Measurements from ENCODE around the gene IFI27L1. TPM values are rescaled to one million over a fixed set of nuclear protein-coding genes. Genes with fewer than 3 reads are reported as not detected.

Gene IFI27L1
- total and polyA plus RNA-seq, 2 experiments from 2014 or later: 9.7 to 28.6 TPM

- no peak for TF ChIP-seq POLR2AphosphoS5 (IDR thresholded peaks at IDR 0.05; ENCODE audit: low read depth)
- no peak for TF ChIP-seq ZNF331 (CRISPR knock-in tag; IDR thresholded peaks at IDR 0.05; ENCODE audit: low read depth)
- no peak for TF ChIP-seq EZH2phosphoT487 (IDR thresholded peaks at IDR 0.05; ENCODE audit: unreplicated experiment)
- no peak for TF ChIP-seq EZH2 (IDR thresholded peaks at IDR 0.05; ENCODE audit: low read depth, unreplicated experiment)
- no peak for TF ChIP-seq ETS1 (IDR thresholded peaks at IDR 0.05)
- no peak for TF ChIP-seq CREB1 (CRISPR knock-in tag; IDR thresholded peaks at IDR 0.05; ENCODE audit: low read depth)
- no peak for TF ChIP-seq JUNB (IDR thresholded peaks at IDR 0.05; ENCODE audit: unreplicated experiment)
- ATAC-seq: no peak
- no peak overlapping the region for H3K4me2 ChIP-seq
- H3K4me1 Mint-ChIP-seq: peaks cover 18% of the 10 kb centered on the region
- H4K20me1 ChIP-seq (replicated peaks; ENCODE audit: insufficient read depth): peaks cover 17% of the 10 kb centered on the region; the same call in 1 of the 2 replicates
- H3F3A ChIP-seq (replicated peaks; ENCODE audit: low read depth): no peaks in the 10 kb centered on the region
- no peak overlapping the region for H3K4me3 ChIP-seq
- peaks cover 41% of the 10 kb centered on the region for H3K79me2 ChIP-seq (replicated peaks; ENCODE audit: insufficient read depth)
- H3K4me3 Mint-ChIP-seq: no peak overlapping the region
- H3K27ac Mint-ChIP-seq: no peak overlapping the region
- no peaks in the 10 kb centered on the region for H3K9me3 Mint-ChIP-seq
- H3K27me3 ChIP-seq (ENCODE audit: insufficient read depth): no peaks in the 10 kb centered on the region
- peaks cover 66% of the 10 kb centered on the region for H3K36me3 Mint-ChIP-seq (ENCODE audit: low read depth)
- DNase-seq (ENCODE audit: low spot score): no peak
- no peak overlapping the region for H2AFZ ChIP-seq
- peaks cover 7% of the 10 kb centered on the region; the same call in 1 of the 2 replicates for H3K4me1 ChIP-seq (ENCODE audit: insufficient read depth)
- no peak overlapping the region for H3K27ac ChIP-seq (ENCODE audit: low read depth)
- H3K36me3 ChIP-seq (ENCODE audit: insufficient read depth): peaks cover 26% of the 10 kb centered on the region
- H3K9me2 ChIP-seq (ENCODE audit: insufficient read depth): no peaks in the 10 kb centered on the region; the same call in 1 of the 2 replicates
- H3K27me3 Mint-ChIP-seq (ENCODE audit: insufficient read depth, low read depth, poor library complexity): peaks cover 1% of the 10 kb centered on the region
These were observed 21.1 kb upstream of the IFI27L1 start for GRCh38 chr14:94059998-94060397.

GRCh38 chr14:94062344-94062940 lies 18.7 kb upstream of the IFI27L1 start:
- Histone ChIP-seq H4K20me1 (replicated peaks; ENCODE audit: insufficient read depth) (peaks cover 29% of the 10 kb centered on the region; the same call in 1 of the 2 replicates), H3K4me2 (no peak overlapping the region), H3K4me3 (no peak overlapping the region), H3K9me2 (ENCODE audit: insufficient read depth) (no peaks in the 10 kb centered on the region; the same call in 1 of the 2 replicates), H2AFZ (no peak overlapping the region), H3K4me1 (ENCODE audit: insufficient read depth) (peaks cover 18% of the 10 kb centered on the region), H3K36me3 (ENCODE audit: insufficient read depth) (peaks cover 19% of the 10 kb centered on the region), H3F3A (replicated peaks; ENCODE audit: low read depth) (no peaks in the 10 kb centered on the region), H3K27me3 (ENCODE audit: insufficient read depth) (no peaks in the 10 kb centered on the region), H3K79me2 (replicated peaks; ENCODE audit: insufficient read depth) (peaks cover 64% of the 10 kb centered on the region), H3K27ac (ENCODE audit: low read depth) (no peak overlapping the region)
- ATAC-seq (peak; percentile 69), DNase-seq (ENCODE audit: low spot score) (no peak)
- Mint-ChIP-seq H3K4me1 (peaks cover 42% of the 10 kb centered on the region), H3K27ac (peak overlapping the region; percentile 71), H3K36me3 (ENCODE audit: low read depth) (peaks cover 44% of the 10 kb centered on the region), H3K9me3 (no peaks in the 10 kb centered on the region; the same call in 2 of the 3 replicates), H3K27me3 (ENCODE audit: insufficient read depth, low read depth, poor library complexity) (peaks cover 12% of the 10 kb centered on the region), H3K4me3 (no peak overlapping the region)
- TF ChIP-seq REST (IDR thresholded peaks at IDR 0.05; ENCODE audit: unreplicated experiment): no peak
- TF ChIP-seq ZNF331 (CRISPR knock-in tag; IDR thresholded peaks at IDR 0.05; ENCODE audit: low read depth): no peak
- no peak for TF ChIP-seq ETS1 (IDR thresholded peaks at IDR 0.05)
- no peak for TF ChIP-seq NANOG (IDR thresholded peaks at IDR 0.05; ENCODE audit: borderline replicate concordance)
- TF ChIP-seq POLR2AphosphoS5 (IDR thresholded peaks at IDR 0.05; ENCODE audit: low read depth): no peak
- TF ChIP-seq CREB1 (CRISPR knock-in tag; IDR thresholded peaks at IDR 0.05; ENCODE audit: low read depth): no peak
- TF ChIP-seq STAT1 (IDR thresholded peaks at IDR 0.05; ENCODE audit: unreplicated experiment): no peak

All from GM23338 (cell line).